Tibial artery (tissue), 4 donors: ENCODE results near the gene IL4R.
"Not testable (repeated sequence)": the region's sequence is repeated elsewhere in the genome, so short reads cannot be mapped to it uniquely, and the experiment has no call there.

Experiments
- DNase-seq, 2 donors: peaks; one replicate each; pipeline ENCODE4 v3.0.0-alpha.2; 2019
- H3K27ac ChIP-seq, 2 donors: fragments of 200-600 bp; sonication (generic) in 1 of 2; 1 replicate in 1 of 2; 2 replicates in 1 of 2; pipeline ENCODE4 v1.5.1; 2018 to 2019; ENCODE audit warnings: mild to moderate bottlenecking in 1 of 2
- H3K27me3 ChIP-seq, 2 donors: fragments of 200-600 bp; sonication (generic) in 1 of 2; one replicate each; pipeline versions ENCODE4 v1.5.1 to v1.6.0; 2016 to 2019
- H3K36me3 ChIP-seq, 3 donors: fragments of 200-600 bp; sonication (generic) in 2 of 3; one replicate each; pipeline ENCODE4 v1.5.1; 2016 to 2019; ENCODE audit warnings: mild to moderate bottlenecking in 2 of 3
- H3K4me1 ChIP-seq, 4 donors: fragments of 200-600 bp; sonication (generic) in 2 of 4; 1 replicate in 3 of 4; 2 replicates in 1 of 4; pipeline ENCODE4 v1.5.1; 2016 to 2019
- H3K4me3 ChIP-seq, 2 donors: fragments of 200-600 bp; sonication (generic) in 1 of 2; 1 replicate in 1 of 2; 2 replicates in 1 of 2; pipeline ENCODE4 v1.5.1; 2018 to 2019; ENCODE audit warnings: mild to moderate bottlenecking in 2 of 2
- H3K9me3 ChIP-seq, 3 donors: fragments of 200-600 bp; sonication (generic) in 1 of 3; one replicate each; pipeline ENCODE4 v1.5.1; 2016 to 2019
- CTCF ChIP-seq, 2 experiments: fragments of 200-600 bp in 1 of 2; fragments of 450-650 bp in 1 of 2; IDR thresholded peaks; one replicate each; pipeline ENCODE4 v1.5.1; 2017 to 2019; ENCODE audit warnings: antibody characterized with exemption in 2 of 2, mild to moderate bottlenecking in 1 of 2, moderate library complexity in 1 of 2
- intact Hi-C: fragments of 100-400 bp; cut with DNase I; formaldehyde crosslinking; loops from one replicate; pipeline ENCODE4 v1.15.0; 2023; ENCODE audit warnings: low total_unique reads

IL4R gene

GRCh38 chr16:27405546-27406451 lies 92.0 kb downstream of the IL4R start:
- no peak overlapping the region for H3K27ac ChIP-seq
- no peak overlapping the region for H3K4me3 ChIP-seq
- intact Hi-C loops: no loop called here
- H3K9me3 ChIP-seq: peaks cover 0 to 7% (median 5%) of the 10 kb centered on the region in 3 donors
- TF ChIP-seq CTCF (IDR thresholded peaks at IDR 0.05): no peak
- peaks cover 0 to 18% (median 6%) of the 10 kb centered on the region in 4 donors for H3K4me1 ChIP-seq
- peaks cover 0 to 39% of the 10 kb centered on the region in 2 donors for H3K27me3 ChIP-seq
- H3K36me3 ChIP-seq: no peaks in the 10 kb centered on the region
- DNase-seq: no peak

GRCh38 chr16:27406511-27407128 lies 92.8 kb downstream of the IL4R start:
- H3K27me3 ChIP-seq: peaks cover 0 to 36% of the 10 kb centered on the region in 2 donors
- no peak for DNase-seq
- H3K4me3 ChIP-seq: no peak overlapping the region
- peaks cover 0 to 11% (median 6%) of the 10 kb centered on the region in 4 donors for H3K4me1 ChIP-seq
- H3K36me3 ChIP-seq: no peaks in the 10 kb centered on the region
- intact Hi-C loops: no loop called here
- no peak for TF ChIP-seq CTCF (IDR thresholded peaks at IDR 0.05)
- peaks cover 0 to 7% (median 5%) of the 10 kb centered on the region in 3 donors for H3K9me3 ChIP-seq
- no peak overlapping the region for H3K27ac ChIP-seq

- TF ChIP-seq CTCF (IDR thresholded peaks at IDR 0.05): no peak
- intact Hi-C loops: no loop called here
- peaks cover 0 to 6% (median 3%) of the 10 kb centered on the region in 4 donors for H3K4me1 ChIP-seq
- peaks cover 0 to 7% (median 5%) of the 10 kb centered on the region in 3 donors for H3K9me3 ChIP-seq
- no peaks in the 10 kb centered on the region for H3K36me3 ChIP-seq
- no peak for DNase-seq
- no peak overlapping the region for H3K4me3 ChIP-seq
- H3K27ac ChIP-seq: no peak overlapping the region
- peaks cover 0 to 35% of the 10 kb centered on the region in 2 donors for H3K27me3 ChIP-seq
These were observed 93.4 kb downstream of the IL4R start for GRCh38 chr16:27407133-27407532.

DNA sequence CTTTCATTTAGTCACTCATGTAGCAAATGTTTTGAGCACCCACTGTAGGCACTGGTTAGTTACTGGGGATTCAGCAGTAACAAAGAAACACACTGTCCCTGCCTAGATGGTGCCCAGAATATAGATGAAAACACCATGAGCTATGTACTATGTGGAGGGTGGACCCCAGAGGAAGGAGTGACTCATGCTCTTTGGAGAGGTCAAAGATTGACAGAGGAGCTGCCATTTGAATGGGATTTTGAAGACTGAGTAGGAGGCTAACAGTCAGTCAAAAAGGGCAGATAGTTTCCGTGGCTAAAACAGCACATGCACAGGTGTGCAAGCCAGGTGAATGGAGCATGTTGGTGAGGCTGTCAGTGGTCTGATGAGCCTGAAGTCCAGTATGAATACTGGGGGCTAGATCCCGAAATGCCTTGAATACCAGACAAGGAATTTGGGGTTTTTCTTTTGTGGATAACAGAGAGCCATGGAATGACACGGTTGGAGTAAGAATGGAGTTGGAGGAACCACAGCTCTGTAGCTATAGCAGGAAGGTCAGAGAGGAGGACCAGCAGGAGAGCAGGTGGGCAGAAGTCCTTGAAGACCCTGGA lies 94.3 kb downstream of the IL4R start:
- H3K27ac ChIP-seq: no peak overlapping the region
- DNase-seq: no peak
- H3K4me3 ChIP-seq: no peak overlapping the region
- H3K27me3 ChIP-seq: peaks cover 0 to 27% of the 10 kb centered on the region in 2 donors
- intact Hi-C loops: no loop called here
- no peaks in the 10 kb centered on the region for H3K36me3 ChIP-seq
- no peaks in the 10 kb centered on the region for H3K4me1 ChIP-seq
- peaks cover 0 to 7% (median 5%) of the 10 kb centered on the region in 3 donors for H3K9me3 ChIP-seq
- no peak for TF ChIP-seq CTCF (IDR thresholded peaks at IDR 0.05)

DNA sequence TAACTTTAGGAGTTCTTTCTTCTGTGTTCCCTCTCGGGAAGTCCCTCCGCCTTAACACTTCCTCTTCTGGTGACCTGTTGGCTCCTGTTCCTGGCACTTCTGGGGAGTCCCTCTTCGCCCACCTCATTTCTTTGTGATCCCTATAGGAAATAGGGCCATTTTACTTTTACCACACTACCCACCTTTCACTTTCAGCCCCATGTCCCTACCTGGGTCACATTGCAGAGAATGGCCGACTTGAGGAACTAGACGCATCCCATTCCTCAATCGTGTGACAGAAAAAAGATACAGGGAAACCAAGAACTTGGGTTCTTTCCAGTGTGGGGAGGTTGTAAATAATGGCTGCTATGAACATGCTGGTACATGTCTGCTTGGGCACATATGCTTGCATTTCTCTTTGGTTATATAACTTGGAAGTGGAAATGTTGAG lies 94.8 kb downstream of the IL4R start:
- no peaks in the 10 kb centered on the region for H3K4me1 ChIP-seq
- TF ChIP-seq CTCF (IDR thresholded peaks at IDR 0.05): no peak
- no peak overlapping the region for H3K27ac ChIP-seq
- no peak for DNase-seq
- H3K27me3 ChIP-seq: peaks cover 0 to 23% of the 10 kb centered on the region in 2 donors
- intact Hi-C loops: no loop called here
- H3K36me3 ChIP-seq: no peaks in the 10 kb centered on the region
- H3K9me3 ChIP-seq: peaks cover 0 to 7% (median 5%) of the 10 kb centered on the region in 3 donors
- no peak overlapping the region for H3K4me3 ChIP-seq

GRCh38 chr16:27409958-27410357 lies 96.2 kb downstream of the IL4R start:
- intact Hi-C loops, DNase-seq, H3K4me1 ChIP-seq, H3K36me3 ChIP-seq, H3K9me3 ChIP-seq, H3K27ac ChIP-seq, H3K4me3 ChIP-seq: not testable (repeated sequence)
- peaks cover 0 to 11% of the 10 kb centered on the region in 2 donors for H3K27me3 ChIP-seq
